Hematopoietic multipotent progenitor cell treated with erythropoietin and hydrocortisone succinate and interleukin-3 and kit ligand, for 8 days (in vitro differentiated cells): ENCODE measurements around the gene IL5.
"Not testable (repeated sequence)": the region's sequence is repeated elsewhere in the genome, so short reads cannot be mapped to it uniquely, and the experiment has no call there.

ENCODE experiments used
- DNase-seq: peaks from one replicate; pipeline ENCODE4 v3.0.0-alpha.2; 2015

The IL5 gene

DNA sequence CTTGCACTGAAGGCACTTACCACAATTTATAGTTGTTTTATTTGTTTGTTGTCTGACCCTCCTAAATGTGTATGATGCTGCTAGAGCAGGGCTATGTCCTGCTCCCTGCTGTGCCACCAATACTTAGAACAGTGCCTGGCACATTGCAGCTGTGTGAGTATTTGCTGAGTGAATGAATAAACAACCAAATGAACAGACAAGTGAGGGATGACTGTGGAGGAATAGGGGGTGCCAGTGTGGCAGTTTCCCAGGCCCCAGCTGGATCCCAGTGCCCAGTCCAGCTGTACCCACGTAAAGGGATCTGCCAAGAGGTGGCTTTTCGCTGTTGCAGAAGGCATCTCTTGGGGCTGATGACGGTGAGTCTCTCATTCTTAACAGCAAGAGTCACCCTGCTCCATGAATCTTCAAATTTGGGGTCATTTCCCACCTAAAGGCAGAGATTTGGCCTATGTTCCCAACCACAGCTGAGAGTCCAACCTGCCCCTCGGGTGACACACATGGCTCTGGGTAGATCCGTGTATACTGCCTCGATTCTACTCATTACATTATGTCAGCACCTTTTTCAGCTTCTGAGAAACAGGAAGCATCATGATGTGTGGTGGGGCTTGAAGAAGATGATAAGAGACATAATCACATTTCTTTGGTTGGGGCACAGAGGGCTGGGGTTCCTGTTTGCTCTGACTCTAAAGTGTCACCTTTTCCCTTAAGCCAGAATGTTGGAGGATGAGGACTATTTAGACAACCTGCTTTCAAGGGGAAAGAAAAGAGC lies 14.3 kb downstream of the IL5 start:
- DNase-seq, result peak; percentile 40

DNA sequence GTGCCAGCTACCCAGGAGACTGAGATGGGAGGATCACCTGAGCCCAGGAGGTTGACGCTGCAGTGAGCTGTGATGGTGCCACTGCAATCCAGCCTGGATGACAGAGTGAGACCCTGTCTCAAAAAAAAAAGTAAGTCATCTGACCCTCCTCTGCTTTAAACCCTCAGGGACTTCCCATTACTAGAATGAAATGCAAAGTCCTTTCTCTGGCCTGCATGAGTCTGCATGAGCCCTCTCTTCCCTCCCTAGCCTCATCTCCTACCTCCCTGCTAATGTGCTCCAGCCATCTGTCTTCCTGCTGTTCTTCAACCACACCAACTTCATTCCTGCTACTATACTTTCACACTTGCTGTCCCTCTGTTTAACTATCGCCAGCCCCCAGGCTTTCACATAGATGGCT lies 15.3 kb downstream of the IL5 start:
- no peak for DNase-seq

DNA sequence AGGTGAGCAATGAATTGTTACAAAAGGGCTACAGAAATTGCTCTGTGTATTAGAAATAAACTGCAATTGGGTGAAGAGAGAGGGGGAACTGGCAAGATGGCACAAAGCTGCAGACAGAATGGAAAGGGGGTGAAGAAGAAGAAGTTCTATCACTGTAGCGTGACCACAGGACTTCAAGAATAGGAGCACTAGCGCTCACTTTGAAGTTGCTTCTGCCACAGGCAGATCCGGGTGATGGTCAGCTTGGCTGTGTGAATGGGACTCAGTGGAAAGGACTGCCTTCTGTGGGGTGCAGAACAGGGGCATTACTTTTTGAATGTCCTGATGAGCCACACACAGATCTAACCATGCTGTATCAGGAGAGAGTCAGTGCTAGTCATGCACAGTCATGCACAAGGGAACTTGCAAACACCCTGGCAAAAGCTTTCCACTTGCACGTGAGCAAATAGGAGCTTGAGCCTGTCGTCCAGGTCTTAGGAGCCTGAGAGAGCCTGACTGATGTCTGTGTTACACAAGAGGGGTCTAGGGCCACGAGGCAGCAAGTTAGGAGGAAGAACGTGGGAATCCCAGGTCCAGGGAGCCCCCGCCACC lies 16.3 kb downstream of the IL5 start:
- peak; percentile 22 for DNase-seq

DNA sequence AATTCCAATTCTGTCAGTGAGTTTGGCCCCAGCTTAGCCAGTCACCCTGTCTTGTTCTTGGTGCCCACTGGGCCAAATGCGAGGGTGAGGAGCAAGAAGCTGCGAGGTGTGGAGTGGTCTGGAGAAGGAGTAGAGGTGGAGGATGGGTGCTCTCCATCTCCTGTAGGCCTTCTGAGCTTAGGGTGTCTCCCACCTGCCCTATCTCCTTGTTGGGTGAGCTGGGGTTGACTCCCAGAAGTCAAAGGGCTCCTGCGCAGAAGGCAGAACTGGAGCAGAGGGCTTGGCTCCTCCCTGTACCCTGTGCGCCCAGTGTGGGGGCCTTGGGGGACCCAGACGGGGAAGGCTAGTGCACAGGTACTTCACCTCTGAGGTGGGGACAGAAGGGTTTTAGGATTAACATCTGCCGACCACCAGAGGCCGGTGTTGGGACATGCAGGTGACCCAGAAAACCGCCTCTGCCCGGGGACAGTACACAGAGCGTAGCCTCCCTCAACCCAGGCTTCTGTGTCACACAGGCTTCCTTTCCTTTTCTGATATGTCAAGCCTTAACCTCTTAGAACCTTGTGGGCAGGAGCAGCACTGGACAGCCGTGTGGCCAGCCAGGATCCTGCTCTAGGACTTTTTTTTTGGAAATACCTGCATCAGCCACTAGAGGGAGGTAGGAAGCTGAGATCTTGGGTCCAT lies 16.9 kb downstream of the IL5 start:
- DNase-seq, result peak; percentile 73

DNA sequence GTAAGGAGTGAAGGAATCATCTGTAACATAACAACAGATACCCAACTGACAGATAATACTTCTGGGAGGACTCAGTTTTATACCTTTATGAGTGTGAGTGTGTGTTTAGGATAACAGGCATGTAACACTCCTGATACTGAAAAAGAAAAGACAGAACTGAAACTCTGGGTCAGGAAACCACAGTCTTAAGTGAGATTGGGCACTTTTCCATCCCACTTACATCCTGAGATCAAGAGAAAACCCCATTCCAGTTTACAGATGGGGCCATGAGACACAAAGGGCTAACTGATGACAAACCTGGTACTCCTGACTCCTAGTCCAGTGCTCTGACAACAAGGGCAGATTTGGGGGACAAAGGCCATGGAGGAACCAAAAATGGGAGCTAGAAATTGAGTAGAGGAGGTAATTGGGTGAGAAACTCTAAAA lies 18.0 kb downstream of the IL5 start:
- DNase-seq, result no peak

DNA sequence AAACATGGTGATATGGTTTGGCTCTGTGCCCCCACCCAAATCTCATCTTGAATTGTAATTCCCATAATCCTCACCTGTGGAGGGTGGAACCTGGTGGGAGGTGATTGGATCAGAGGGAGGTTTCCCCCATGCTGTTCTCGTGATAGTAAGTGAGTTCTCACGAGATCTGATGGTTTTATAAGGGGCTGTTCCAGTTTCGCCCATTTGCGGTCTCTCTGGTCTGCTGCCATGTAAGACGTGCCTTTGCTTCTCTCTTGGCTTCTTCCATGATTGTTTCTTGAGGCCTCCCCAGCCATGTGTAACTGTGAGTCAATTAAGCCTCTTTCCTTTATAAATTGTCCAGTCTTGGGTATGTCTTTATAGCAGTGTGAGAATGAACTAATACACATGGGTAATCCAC lies 18.4 kb downstream of the IL5 start:
- DNase-seq, result not testable (repeated sequence)

DNA sequence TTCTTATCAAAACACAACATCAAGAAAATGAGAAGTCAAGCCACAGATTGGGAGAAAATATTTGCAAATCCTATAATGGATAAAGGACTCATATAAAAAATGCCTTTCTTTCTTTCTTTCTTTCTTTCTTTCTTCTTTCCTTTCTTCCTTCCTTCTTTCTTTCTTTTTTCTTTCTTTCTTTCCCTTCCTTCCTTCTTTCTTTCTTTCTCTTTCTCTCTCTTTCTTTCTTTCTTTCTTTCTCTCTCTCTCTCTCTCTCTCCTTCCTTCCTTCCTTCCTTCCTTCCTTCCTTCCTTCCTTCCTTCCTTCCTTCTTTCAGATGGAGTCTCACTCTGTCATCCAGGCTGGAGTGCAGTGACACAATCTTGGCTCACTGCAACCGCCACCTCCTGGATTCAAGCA lies 21.3 kb downstream of the IL5 start:
- DNase-seq, result not testable (repeated sequence)

DNA sequence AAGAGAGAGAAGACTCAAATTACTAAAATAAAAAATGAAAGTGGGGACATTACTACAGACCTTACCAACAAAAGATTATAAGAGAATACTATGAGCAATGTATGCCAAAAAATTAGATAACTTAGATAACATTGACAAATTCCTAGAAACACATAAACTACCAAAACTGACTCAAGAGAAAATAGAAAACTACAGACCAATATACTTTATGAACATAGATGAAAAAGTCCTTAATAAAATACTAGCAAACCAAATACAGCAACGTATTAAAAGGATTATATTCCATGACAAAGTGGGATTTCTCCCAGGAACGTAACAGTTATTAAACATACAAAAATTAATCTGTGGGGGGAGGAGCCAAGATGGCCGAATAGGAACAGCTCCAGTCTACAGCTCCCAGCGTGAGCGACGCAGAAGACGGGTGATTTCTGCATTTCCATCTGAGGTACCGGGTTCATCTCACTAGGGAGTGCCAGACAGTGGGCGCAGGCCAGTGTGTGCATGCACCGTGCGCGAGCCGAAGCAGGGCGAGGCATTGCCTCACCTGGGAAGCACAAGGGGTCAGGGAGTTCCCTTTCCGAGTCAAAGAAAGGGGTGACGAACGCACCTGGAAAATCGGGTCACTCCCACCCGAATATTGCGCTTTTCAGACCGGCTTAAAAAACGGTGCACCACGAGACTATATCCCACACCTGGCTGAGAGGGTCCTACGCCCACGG lies 29.5 kb downstream of the IL5 start:
- not testable (repeated sequence) for DNase-seq

DNA sequence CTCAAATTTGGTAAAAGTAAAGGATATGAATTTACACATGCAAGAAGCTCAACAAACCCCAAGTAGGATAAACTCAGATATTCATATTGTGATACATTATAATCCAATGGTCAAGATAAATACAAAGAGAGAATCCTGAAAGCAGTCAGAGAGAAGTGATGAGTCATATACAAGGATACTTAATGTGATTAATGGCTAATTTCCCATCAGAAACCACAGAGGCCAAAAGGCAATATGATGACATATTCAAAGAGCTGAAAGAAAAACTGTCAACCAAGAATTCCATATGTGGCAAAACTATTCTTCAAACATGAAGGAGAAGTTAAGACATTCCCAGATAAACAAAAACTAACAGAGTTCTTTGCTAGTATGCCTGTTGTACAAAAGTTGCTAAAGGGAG lies 33.2 kb downstream of the IL5 start:
- DNase-seq, result no peak

DNA sequence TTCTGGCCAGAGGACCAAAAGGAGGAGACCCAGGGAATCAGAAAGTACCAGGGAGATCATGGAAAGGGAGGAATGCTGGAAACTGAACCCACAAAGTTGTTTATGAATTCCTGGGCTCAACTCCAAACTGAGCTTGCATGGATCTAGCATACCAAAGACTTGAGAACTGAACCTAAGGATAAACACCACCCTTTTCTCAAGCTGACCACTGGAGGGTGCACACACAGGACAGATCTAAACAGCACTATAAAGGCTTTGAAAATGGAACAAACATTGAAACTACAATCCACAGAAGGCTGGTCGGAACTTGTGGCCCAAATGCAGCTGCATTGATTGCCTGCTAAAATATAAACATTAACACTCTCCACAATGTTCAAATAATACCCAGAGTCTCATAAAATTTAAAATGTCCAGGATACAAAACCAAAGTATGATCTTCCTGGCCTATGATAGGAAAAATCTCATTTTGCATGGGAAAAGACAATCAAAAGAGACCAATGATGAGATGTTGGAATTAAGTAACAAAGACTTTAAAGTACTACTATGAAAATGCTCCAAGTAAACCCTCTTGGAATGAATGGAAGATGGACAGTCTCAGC lies 37.1 kb downstream of the IL5 start:
- DNase-seq, result peak; percentile 72

DNA sequence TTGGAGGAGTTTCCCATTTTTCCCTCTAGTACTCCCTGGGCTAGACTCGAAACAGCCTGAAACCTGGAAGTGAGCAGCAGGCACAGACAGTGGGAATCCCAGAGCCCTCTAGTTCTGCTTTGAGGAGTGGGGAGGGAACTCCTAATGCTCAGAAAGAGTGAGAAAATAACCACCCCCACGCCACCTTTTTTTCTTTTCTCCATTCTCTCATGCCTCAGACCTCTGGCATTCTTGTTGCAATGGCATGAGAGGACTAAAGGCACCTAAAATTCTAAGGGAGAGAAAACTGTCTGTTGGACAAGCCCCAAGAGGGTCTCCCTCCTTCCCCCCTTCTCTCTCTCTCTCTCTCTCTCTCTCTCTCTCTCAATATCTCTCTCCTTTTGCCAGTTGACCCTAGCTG lies 37.7 kb downstream of the IL5 start:
- no peak for DNase-seq

DNA sequence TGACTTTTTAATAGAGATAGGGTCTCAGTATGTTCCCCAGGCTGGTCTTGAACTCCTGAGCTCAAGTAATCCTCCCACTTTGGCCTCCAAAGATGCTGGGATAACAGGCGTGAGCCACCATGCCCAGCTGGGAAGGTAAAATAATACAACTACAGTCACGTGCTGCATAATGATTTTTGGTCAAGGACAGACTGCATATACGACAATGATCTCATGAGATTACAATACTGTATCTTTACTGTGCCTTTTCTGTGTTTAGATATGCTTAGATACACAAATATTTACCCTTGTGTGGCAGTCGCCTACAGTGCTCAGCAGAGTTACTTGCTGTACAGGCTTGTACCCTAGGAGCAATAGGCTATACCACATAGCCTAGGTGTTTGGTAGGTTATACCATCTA lies 38.6 kb downstream of the IL5 start:
- DNase-seq, result no peak

DNA sequence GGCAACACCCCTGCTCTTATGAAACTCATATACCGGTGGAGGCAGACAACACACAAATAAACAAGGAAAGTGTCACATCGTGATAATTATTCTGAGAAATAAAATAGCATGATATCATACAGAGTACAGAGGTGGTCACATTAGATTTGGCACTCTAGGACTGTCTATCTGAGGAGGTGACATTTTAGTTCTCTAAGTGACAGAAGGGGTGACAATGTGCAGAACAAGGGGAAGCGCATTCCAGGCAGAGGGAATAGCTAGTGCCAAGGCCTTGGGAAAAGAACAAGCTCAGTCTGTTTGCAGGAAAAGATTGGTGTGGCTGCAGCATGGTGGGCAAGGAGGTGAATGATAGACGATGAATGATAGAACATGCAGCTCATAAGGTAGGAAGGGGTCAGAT lies 40.1 kb downstream of the IL5 start:
- no peak for DNase-seq

DNA sequence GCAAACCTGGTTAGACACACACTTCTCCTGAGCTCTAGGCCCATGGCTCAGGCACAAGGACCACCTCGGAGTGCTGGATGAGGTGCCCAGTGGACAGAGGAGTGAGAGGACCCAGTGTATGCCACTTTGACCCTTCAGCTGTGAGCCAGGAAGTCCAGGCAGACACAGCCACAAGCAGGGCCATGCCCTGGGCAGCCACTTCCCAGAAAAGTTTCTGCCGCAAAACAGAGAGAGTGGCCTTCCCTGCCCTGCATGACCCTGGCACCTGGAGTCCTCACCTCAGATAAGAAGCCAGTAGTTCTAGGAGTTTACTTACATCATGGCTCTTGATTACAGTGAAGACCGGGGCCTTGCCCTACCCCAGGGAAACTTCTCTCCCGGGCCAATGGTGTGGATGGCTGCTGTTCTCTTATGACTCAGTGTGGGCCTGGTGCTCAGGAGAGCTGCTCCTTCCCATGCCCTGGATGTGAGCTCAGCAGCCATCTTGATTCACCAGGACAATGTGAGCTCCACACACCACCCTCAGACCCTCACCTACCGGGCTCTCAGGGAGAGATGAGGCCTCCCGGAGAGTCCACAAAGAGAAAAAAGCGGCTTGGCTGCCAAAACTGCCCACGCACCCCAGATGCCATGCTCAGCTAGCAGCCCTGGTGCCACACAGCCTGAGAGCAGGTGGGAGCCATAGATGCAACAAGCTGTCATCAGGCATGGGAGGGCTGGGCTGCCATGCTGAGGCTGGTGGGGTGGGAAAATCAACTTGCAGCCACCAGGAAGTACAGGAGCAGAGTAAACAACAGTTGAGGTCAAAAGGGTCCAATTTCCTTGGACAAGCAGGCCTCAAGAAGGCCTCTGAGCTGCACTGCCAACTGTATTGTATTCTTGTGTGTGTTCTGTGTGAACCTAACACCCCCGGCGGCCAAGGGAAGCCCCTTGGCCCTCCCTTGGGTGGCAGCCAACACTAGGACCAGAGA lies 41.1 kb downstream of the IL5 start:
- DNase-seq, result no peak

DNA sequence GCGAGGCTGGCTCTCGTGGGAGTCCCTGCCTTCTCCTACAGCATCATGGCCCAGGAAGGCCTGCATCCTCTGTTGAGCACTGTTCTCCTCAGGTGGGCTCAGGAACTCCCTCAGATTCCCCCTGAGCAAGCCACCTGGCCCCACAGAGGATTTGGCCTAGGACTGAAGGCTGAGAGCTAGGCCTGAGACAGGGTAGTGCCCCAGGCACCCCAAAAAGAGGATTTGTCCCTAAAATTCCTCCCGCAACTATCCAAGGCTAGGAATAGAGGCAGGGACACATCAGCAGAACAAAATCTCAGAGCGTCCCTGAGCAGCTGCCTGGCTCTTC lies 41.7 kb downstream of the IL5 start:
- no peak for DNase-seq

DNA sequence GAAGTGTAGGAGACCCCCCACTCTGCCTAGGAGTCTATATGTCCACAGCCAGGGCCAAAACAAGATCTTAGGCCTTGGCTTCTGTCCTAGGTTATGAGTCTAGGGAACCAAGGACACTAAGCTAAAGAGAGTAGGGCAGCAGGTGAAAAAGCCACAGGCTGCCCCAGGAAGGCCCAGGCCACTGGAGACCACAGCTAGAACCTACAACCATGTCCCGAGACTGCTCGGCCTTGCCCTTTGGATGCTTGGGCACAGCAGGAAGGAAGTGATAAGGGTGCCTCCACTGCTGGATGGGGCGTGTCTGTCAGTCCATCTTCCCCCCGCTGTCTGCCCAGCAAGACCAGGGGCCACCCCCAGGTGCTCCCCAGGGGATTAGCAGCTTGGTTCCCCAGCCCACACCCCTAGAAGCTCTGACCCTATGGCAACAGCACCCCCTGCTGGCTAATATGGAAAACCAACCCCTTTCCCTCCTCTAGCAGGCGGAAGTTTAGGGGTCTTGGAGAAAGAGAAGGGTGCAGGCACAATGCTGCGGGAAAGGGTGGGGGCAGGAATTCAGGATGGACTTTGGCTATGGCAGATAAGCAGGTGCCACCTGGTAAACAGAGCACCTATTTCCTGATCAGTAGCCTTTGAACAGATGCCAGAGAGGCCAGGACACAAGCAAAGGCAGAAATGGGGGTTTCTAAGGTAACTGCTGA lies 42.2 kb downstream of the IL5 start:
- DNase-seq, result peak; percentile 91

DNA sequence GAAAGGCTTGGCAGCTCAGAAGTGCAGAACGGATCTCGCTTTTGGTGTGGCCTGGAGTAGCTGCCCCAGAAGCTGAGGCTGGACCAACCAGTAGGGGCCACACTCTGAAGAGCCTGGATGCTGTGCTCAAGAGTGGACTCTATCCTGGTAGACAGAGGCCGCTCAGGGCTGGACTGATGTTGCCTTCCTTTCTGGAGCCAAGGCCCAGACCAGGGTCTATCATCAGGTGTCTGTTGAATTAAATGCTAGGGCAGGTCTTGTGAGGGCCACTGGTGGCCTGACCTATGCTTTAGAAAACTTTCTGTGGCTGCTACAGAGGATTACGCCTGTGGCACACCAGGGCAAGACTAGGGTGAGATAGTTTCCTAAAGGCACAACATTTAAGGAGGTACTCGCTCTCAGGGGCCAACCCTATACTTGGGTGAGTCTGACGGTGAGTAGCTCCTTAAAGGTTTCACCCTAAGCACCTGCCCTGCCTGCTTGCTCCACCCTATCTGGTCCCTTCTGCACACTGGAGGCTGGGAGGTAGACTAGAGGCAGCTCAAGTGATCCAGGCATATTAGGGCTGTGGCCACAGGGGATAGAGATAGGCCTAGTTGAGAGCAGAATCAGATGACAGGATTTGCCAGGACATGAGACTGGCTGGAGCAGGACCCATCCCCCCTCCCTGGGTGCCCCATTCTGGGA lies 42.9 kb downstream of the IL5 start:
- peak; percentile 20 for DNase-seq

DNA sequence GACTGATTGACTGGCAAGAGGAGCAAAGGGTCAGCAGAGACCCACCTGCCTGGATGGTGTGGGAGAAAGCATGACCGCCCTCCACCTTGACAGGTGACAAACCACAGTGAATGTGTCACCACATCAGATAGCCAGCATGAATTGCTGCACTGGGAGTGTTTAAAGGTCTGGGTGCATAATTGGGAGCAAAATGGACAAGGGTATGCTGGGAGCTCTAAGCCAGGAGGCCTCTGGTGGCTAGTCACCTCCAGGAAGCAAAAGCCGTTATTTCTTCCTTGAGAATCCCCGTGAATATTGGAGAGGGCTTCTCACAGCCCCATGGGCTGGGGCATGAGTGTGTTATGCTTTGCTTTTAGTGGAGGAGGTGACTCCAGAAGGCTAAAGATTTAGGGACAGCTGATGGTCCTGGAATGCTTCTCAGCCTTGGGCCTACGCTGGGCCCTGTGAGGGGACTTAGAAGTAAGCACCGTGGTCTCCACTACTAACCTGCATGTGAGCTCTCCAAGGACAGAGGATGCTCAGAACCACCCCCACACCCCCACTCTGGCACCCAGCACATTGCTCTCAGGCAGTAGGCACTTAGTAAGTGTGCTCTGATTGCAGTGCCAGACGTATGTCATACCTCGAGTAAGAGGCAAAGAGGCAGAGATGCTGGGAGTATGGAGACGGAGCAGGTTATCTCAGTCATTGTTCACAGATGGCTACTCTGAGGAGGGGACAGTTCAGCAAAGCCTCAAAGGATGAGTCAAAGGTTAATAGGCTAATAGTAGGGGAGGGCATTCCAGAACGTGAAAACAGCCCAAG lies 43.7 kb downstream of the IL5 start:
- DNase-seq, result no peak

DNA sequence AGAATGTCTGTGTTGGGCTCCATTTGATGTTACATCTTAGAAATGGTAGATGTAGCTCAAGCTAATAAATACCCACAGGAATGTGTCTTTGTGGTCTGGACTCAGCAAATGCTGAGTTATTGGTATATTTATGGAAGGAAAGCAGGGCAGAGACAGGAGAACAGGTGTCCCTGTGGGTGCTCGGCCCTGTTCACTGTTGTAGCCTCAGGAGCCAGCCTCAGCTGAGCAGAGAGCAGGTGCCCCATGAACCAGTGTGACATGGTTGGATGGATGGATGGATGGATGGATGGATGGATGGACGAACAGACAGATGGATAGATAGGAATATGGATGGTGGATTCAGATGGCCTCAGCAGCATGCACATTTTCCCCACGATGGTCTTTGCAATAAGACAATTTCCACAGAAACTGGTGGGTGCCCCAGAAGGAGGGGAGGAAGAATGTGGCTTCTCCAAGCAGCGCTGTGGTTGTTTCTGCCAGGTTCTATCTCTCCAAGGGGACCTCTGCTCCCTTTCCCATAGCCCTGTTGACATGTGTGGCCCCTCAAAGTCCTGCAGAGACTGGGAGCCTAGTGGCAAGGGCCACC lies 44.5 kb downstream of the IL5 start:
- no peak for DNase-seq

DNA sequence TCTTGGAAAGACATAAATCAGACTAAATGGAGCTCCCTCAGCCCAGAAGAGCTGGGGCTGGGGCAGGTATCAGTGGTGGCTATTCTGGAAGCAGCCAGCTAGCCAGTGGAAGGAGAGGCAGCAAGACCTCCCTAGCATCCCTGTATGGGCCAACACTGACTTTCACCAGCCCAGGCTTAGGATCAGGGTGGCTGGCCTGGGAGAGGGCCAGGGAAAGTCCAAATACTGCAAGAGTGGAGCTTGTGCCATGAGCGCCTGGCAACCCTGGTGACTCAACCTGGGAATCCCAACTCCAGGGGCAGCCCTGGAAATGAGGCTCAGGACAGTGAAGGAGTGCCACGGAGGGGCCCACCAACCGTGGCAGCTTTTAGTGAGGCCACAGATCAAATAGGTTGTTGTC lies 45.2 kb downstream of the IL5 start:
- DNase-seq, result no peak
